Measurements from ENCODE around the gene ZNHIT1. TPM values are rescaled to one million over a fixed set of nuclear protein-coding genes. Genes with fewer than 3 reads are reported as not detected.

ZNHIT1 gene
- polyA plus RNA-seq, 5 donors: 42.7 to 77.4 (median 53.5) TPM

GRCh38 chr7:101212014-101212413 is 6.0 kb upstream of the ZNHIT1 start:
- DNase-seq: no peak

GRCh38 chr7:101216001-101216859 is 1.7 kb upstream of the ZNHIT1 start:
- no peak for DNase-seq

- no peak for DNase-seq
These were observed 1.0 kb upstream of the ZNHIT1 start for GRCh38 chr7:101216860-101217387.

- DNase-seq: no peak
These were observed 516 bp downstream of the ZNHIT1 start for GRCh38 chr7:101218236-101219125.

- no peak for DNase-seq
These were observed 2.3 kb downstream of the ZNHIT1 start for GRCh38 chr7:101220295-101220694.

GRCh38 chr7:101222275-101222830 is 4.4 kb downstream of the ZNHIT1 start:
- DNase-seq: no peak

GRCh38 chr7:101223528-101223927 is 5.6 kb downstream of the ZNHIT1 start:
- DNase-seq: no peak

- DNase-seq: no peak
These were observed 7.7 kb downstream of the ZNHIT1 start for GRCh38 chr7:101225650-101226049.

GRCh38 chr7:101226721-101227120 is 8.8 kb downstream of the ZNHIT1 start:
- DNase-seq: no peak

GRCh38 chr7:101231644-101232043 is 13.7 kb downstream of the ZNHIT1 start:
- no peak for DNase-seq

- no peak for DNase-seq
These were observed 14.3 kb downstream of the ZNHIT1 start for GRCh38 chr7:101232141-101232850.

GRCh38 chr7:101233907-101234547 is 16.1 kb downstream of the ZNHIT1 start:
- no peak for DNase-seq

GRCh38 chr7:101234636-101235035 is 16.7 kb downstream of the ZNHIT1 start:
- DNase-seq: no peak

GRCh38 chr7:101235050-101235449 is 17.1 kb downstream of the ZNHIT1 start:
- no peak for DNase-seq

- DNase-seq: no peak
These were observed 17.6 kb downstream of the ZNHIT1 start for GRCh38 chr7:101235522-101235921.

GRCh38 chr7:101236292-101236835 is 18.4 kb downstream of the ZNHIT1 start:
- DNase-seq: no peak

GRCh38 chr7:101237206-101238067 is 19.5 kb downstream of the ZNHIT1 start, which contains the start of gene CLDN15:
CLDN15 (minus strand) TSS chr7:101237802; CDS start chr7:101237581, 221 bp downstream.
- DNase-seq: no peak

GRCh38 chr7:101238226-101239182 is 20.5 kb downstream of the ZNHIT1 start:
- no peak for DNase-seq
